OCI-LY7 (cell line): ENCODE data around the gene SPATA12.
"Not testable (repeated sequence)": the region's sequence is repeated elsewhere in the genome, so short reads cannot be mapped to it uniquely, and the experiment has no call there.

ENCODE experiments used
- CTCF ChIP-seq: fragments of 200-600 bp; sonication (generic); conservative IDR thresholded peaks from 2 replicates; pipeline ENCODE4 v1.5.1; 2014; ENCODE audit warnings: mild to moderate bottlenecking, antibody characterized with exemption, low read length, moderate library complexity, mixed read lengths
- EZH2phosphoT487 ChIP-seq: fragments of 200-600 bp; sonication (generic); IDR thresholded peaks from 2 replicates; pipeline ENCODE4 v1.6.1; 2018; ENCODE audit warnings: low read depth, borderline replicate concordance, mild to moderate bottlenecking, mixed run types, antibody characterized with exemption, low read length, moderate library complexity, mixed read lengths

- not testable (repeated sequence) for TF ChIP-seq CTCF, EZH2phosphoT487
These were observed 23.0 kb downstream of the SPATA12 start for GRCh38 chr3:57083266-57083995.
